T-helper 1 cell treated with Interleukin-12 subunit alpha and Interleukin-12 subunit beta and Interleukin-4 antibody, amounts not matched to agents 30 ng/mL and 1 ng/mL, for 36 hours (primary cell): Measurements from ENCODE around the gene SLC17A7. TPM values are rescaled to one million over a fixed set of nuclear protein-coding genes. Genes with fewer than 3 reads are reported as not detected.

Source experiments
- intact Hi-C: fragments of 100-400 bp; cut with micrococcal nuclease; formaldehyde crosslinking; loops from one replicate; pipeline ENCODE4 v1.15.1; 2024
- total RNA-seq: library from RNA; stranded (reverse); gene quantifications from 2 replicates; pipeline ENCODE4 v1.2.3, GENCODE V29; 2022

SLC17A7 gene
- total RNA-seq, 1 donor from 2014 or later, result 0.07 TPM

DNA sequence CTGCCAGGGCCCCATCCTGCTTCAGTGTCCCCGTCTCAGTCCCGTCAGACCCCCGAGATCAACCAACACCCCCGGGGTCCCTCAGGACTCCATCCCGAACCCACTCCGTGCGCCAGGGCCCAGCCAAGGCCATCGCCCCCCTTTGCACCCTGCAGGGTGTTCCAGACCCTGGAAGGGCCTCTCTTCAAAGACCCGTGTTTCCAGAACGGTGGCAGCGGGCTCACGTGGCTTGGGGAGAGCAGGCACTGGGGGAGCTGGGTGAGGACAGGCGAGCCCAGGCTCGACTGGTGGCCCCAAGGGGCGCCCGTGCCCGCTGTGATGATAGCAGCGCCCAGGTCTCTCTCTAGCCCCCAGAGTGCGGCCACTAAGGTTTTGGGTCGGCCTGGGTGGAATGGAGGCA, 51.9 kb downstream of the SLC17A7 start:
- intact Hi-C loops, result no loop called here

DNA sequence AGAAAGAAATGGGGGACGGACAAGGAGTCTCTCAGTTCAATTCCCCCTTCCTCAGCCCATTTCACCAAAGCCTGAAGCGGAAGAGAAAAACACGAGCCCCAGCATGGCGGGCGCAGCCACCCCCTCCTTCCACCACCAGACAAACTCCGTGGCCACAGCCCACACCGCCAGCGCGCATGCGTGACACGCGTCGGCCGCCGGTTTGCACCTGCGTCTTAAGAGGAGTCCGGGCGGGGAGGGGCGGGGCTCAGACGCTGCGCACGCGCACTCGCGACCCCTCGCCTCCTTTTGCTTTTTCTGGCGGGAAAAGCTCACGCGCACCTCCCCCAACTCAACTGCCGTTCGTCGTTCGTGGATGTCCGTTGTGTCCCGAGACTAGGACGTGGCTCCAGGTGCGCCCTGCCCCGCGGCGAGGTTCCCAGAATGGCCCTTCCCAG, 53.4 kb downstream of the SLC17A7 start, which contains the start of gene KASH5:
KASH5 (plus strand) TSS at position 314 of the 437 bp plus-strand sequence. CDS start 2,635 bp downstream, outside the sequence.
- intact Hi-C loops, result no loop called here

DNA sequence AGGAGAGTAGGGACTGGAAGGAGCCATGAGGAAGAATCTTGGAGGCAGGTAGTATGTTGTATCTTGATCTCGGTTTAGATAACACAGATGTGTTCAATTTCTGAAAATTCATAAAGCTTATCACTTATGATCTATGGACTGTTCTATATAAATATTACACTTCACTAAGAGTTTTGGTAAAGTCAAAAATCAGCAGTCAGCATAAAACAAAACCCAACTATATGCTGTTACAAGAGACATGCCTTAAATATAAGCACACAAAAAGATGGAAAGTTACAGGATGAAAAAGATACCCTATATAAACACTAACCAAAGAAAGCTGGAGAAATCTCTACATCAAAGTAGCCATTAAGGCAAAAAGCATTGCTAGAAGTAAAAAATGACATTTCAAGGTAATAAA, 57.7 kb downstream of the SLC17A7 start:
- intact Hi-C loops, result no loop called here

- intact Hi-C loops, result no loop called here
These were observed 58.7 kb downstream of the SLC17A7 start for GRCh38 chr19:49382639-49383038.

DNA sequence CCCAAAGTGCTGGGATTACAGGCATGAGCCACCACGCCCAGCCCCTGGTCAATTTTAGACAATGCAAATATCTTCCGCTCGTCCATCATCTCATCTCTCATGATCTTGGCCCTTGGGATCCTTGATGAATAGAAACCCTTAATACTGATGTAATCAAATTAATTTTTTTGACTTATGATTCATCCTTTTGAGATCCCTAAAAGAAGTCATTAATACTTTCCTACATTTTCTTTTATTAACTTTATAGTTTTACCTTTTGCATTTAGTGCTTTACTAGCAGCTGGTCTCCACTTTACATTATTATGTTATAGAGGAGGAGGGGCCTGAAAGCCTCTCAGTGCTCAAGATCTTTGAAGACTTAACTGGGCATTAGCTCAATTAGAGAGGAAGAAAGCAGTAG, 60.9 kb downstream of the SLC17A7 start:
- intact Hi-C loops, result no loop called here

Other genes starting within 250 kb of the SLC17A7 start
- 5.6 and 5.8 TPM in 2 replicates for gene SLC6A16, start 116.3 kb downstream of the SLC17A7 start, total RNA-seq
- 229 and 231 TPM in 2 replicates for gene CD37, start 106.1 kb downstream of the SLC17A7 start, total RNA-seq
- gene TEAD2, start 79.1 kb downstream of the SLC17A7 start, total RNA-seq, result not detected in 2 replicates
- gene DKKL1, start 77.7 kb downstream of the SLC17A7 start, total RNA-seq, result not detected in 2 replicates
- gene KASH5, start 53.3 kb downstream of the SLC17A7 start, total RNA-seq, result not detected in 2 replicates
- not detected in 2 replicates for gene PTH2, start 18.1 kb downstream of the SLC17A7 start, total RNA-seq
- gene GFY, start 16.1 kb downstream of the SLC17A7 start, total RNA-seq, result not detected in 2 replicates
- 136 TPM in 2 replicates for gene PIH1D1, start 10.3 kb upstream of the SLC17A7 start, total RNA-seq
- gene ALDH16A1, start 11.7 kb upstream of the SLC17A7 start, total RNA-seq, result 33.7 and 34.2 TPM in 2 replicates
- gene FLT3LG, start 32.7 kb upstream of the SLC17A7 start, total RNA-seq, result 319 and 325 TPM in 2 replicates
- 2,098 and 2,177 TPM in 2 replicates for gene RPL13A, start 46.1 kb upstream of the SLC17A7 start, total RNA-seq
- 1,814 and 1,819 TPM in 2 replicates for gene RPS11, start 54.9 kb upstream of the SLC17A7 start, total RNA-seq
- gene FCGRT, start 71.1 kb upstream of the SLC17A7 start, total RNA-seq, result 10.1 and 11.0 TPM in 2 replicates
- gene RCN3, start 86.5 kb upstream of the SLC17A7 start, total RNA-seq, result 1.9 and 2.0 TPM in 2 replicates
- 214 and 215 TPM in 2 replicates for gene NOSIP, start 139.0 kb upstream of the SLC17A7 start, total RNA-seq
- gene PRRG2, start 139.8 kb upstream of the SLC17A7 start, total RNA-seq, result 0.88 and 1.4 TPM in 2 replicates
- gene PRR12, start 149.7 kb upstream of the SLC17A7 start, total RNA-seq, result 41.8 and 42.2 TPM in 2 replicates
- gene RRAS, start 198.6 kb upstream of the SLC17A7 start, total RNA-seq, result 12.0 and 13.0 TPM in 2 replicates
- 72.1 and 73.2 TPM in 2 replicates for gene SCAF1, start 200.7 kb upstream of the SLC17A7 start, total RNA-seq
- gene IRF3, start 224.3 kb upstream of the SLC17A7 start, total RNA-seq, result 151 and 158 TPM in 2 replicates
- 58.4 and 62.9 TPM in 2 replicates for gene BCL2L12, start 224.4 kb upstream of the SLC17A7 start, total RNA-seq
- 186 and 189 TPM in 2 replicates for gene PRMT1, start 235.7 kb upstream of the SLC17A7 start, total RNA-seq
- 3.9 and 4.4 TPM in 2 replicates for gene ADM5, start 248.1 kb upstream of the SLC17A7 start, total RNA-seq
- 4.3 and 5.1 TPM in 2 replicates for gene CPT1C, start 249.6 kb upstream of the SLC17A7 start, total RNA-seq